Measurements from ENCODE around the gene ASMT.
"Not testable (repeated sequence)": the region's sequence is repeated elsewhere in the genome, so short reads cannot be mapped to it uniquely, and the experiment has no call there.

ASMT gene, protein sequence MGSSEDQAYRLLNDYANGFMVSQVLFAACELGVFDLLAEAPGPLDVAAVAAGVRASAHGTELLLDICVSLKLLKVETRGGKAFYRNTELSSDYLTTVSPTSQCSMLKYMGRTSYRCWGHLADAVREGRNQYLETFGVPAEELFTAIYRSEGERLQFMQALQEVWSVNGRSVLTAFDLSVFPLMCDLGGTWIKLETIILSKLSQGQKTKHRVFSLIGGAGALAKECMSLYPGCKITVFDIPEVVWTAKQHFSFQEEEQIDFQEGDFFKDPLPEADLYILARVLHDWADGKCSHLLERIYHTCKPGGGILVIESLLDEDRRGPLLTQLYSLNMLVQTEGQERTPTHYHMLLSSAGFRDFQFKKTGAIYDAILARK

DNA sequence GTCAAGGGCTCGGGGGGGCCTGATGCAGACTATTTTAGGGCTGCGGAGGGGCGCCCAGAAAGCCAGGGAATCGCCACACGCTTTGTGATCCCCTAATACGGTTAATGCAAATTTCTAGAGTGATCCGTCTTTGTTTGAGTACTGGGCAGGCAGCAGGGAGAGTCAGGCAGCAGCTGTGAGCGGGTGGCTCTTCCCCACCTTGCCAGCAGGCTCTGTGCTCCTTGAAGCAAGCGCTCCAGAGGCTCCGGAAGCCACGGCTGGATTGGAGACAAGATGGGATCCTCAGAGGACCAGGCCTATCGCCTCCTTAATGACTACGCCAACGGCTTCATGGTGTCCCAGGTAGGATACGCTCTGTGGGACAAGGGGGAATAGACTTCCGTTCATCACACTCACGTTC is at the start of gene ASMT:
Gene ASMT, plus strand, starts transcription at position 133 of the 400 bp plus-strand sequence. Its CDS starts 141 bp downstream, at position 274.
- no peak for DNase-seq

DNA sequence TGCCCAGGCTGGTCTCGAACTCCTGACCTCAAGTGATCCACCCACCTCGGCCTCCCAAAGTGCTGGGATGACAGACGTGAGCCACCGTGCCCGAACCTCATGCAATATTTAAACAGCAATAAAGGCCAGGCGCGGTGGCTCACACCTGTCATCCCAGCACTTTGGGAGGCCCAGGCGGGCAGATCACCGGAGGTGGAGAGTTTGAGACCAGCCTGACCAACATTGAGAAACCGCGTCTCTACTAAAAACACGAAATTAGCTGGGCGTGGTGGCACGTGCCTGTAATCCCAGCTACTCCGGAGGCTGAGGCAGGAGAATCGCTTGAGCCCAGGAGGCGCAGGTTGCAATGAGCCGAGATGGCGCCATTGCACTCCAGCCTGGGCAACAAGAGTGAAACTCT is 40.7 kb upstream of the ASMT start:
- not testable (repeated sequence) for DNase-seq

DNA sequence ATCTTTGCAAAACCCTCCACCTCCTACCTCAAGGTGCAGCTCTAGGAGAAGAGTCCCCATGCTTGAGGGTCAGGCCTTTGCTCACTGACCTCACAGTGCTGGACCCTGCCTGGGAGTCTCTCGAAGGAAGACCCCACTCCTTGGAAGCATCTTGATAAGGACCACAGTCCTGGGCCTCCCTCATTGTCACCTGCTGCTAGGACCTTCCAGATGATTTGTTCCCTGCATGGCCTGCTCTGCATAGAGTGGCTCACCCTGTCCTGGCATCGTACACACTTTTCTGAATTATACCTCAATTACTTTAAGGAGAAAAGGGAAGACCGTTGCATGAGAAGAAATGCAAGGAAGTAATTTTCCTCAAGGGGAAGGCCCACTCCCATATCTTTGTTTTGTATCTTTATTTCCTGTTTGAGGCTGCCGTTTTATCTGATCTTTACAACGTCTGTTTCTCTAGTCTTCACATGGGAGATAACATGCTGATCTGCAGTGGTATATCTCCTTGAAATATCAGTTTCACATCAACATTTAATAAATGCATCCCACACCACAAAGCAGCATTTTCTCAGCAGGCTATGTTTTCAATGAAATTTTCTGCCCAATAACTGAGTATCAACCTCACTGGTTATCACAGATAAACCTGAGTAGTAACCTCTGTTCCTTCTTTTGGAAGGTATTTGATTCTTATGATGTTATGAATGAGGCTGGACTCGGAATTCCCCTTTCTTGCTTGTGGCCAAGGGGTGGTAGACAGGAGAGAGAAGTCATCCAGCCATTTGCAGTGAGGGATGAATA is 38.5 kb upstream of the ASMT start:
- no peak for DNase-seq

DNA sequence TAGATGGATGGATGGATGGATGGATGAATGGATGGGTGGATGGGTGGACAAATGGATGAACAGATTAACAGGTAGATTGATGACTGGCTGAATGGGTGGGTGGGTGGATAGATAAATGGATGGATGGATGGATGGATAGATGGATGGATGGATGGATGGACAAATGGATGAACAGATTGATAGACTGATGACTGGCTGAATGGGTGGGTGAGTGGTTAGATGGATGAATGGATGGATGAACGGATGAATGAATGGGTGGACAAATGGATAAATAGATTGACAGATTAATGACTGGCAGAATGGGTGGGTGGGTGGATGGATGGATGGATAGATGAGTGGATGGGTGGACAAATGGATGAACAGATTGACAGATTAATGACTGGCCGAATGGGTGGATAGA is 37.0 kb upstream of the ASMT start:
- DNase-seq = no peak

DNA sequence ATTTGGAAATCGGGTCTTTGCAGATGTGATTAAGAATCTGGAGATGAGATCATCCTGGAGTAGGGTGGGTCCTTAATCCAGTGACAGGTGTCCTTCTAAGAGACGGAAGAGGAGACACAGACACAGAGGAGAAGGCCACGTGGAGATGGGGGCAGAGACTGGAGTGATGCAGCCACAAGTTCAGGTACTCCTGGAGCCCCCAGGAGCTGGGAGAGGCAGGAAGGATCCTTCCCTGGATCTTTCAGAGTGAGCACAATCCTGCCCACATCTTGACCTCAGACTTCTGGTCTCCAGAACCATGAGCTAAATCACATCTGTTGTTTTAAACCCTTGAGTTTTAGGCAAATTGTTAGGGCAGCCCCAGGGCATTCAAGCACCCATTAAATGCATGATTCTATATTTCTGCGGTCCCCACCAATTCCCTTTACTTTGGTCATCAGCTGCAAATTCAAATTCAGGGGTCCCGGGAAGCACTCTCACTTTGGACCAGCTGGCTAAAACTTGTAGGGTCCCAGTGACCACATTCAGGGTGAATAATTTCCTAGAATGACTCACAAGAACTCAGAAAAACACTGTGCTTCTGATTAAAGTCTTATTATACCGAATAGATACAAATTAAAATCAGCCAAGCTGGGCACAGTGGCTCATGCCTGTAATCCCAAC is 36.2 kb upstream of the ASMT start:
- no peak for DNase-seq

DNA sequence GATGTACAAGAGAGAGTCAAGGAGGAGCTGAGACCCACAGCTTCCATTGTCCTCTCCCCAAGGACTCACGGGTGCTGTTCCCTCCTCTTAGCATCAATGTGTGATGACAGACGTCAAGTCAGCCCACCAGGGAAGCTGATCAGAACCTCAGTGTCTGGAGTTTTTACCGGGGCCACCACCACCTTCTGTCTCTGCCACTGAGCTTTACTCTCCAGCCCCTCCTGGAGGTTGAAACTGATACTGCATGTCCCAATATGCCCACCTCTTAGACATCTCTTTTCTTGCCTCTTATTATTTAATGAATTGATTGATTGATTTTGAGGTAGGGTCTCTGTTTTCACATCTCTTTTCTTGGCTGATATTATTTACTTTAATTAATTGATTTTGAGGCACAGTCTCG is 33.7 kb upstream of the ASMT start:
- peak; percentile 29 for DNase-seq

DNA sequence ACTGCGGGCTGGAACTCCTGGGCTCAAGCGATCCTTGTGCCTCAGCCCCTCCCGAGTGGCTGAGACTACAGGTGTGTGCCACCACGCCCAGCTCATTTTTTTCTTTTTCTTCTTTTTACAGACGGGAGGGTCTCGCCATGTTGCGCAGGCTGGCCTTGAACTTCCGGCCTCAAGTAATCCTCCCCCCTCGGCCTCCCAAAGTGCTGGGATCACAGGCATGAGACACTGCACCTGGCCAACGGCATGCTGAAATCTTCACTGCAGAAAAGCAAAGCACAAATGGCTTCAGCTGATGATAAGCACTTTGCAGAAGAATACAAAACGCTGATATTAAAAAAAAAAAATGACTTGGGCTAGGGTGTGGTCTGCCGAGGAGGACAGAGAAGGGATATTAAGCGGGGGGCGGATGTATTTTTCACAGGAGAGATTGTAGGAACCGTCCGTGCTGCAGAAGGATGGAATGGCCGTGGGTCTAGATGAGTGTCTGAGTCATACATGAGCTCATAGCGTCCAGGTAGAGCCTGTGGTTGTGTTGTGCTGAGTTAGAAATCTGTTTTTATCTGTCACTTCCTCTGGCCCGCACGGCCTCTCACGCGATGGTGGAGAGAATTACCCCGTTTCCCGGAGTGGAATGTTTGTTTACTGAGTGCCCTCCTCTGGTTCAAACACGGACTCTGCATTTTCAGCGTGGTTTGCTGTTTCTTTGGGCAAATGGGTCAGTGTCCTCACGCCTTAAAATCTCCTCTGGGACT is 32.0 kb upstream of the ASMT start:
- no peak for DNase-seq

DNA sequence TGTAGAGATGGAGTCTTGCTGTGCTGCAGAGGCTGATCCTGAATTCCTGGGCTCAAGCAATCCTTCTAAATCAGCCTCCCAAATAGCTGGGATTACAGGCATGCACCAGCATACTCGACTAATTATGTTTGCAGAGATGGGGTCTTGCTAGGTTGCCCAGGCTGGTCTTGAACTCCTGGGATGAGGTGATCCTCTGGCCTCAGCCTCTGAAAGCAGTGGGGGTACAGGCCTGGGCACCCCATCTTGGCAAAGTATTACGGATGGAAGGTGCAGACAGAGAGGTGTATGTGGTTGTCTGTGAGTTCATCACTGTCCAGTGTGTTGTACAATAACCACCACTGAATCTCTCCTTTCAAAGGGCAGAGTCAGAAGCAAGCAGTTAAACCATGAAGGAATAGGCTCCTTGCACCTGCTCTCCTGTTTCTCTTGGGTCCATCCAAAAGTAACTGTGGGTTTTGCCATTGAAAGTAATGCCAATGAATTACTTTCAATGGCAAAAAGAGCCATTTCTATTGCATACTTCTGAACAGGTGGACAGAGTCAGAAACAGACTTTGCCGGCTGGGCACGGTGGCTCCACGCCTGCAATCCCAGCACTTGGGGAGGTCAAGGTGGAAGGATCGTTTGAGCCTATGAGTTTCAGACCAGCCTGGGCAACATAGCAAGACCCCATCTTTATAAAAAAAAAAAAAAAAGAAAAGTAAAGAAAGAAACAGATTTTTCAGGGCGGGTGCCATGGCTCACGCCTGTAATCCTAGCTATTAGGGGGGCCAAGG is 30.4 kb upstream of the ASMT start:
- no peak for DNase-seq

DNA sequence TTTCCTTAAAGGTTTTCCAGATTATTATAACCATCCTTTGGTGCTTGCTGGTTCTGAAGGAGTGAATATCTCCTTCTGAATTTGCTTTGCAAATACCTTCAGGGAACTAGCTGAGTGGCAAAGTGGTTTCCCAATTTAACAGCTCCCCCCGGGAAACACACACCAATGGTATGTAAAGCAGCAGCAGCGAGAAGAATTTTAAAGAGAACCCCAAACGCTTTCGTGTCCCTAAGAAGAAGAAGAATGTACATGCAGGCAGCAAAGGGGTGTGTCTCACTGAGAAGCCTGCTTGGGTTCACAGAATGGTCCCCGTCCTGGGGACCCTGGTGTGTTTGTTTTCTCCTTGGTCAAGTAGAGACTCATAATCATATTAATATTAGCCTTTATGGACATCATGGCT is 27.7 kb upstream of the ASMT start:
- peak; percentile 92 for DNase-seq

DNA sequence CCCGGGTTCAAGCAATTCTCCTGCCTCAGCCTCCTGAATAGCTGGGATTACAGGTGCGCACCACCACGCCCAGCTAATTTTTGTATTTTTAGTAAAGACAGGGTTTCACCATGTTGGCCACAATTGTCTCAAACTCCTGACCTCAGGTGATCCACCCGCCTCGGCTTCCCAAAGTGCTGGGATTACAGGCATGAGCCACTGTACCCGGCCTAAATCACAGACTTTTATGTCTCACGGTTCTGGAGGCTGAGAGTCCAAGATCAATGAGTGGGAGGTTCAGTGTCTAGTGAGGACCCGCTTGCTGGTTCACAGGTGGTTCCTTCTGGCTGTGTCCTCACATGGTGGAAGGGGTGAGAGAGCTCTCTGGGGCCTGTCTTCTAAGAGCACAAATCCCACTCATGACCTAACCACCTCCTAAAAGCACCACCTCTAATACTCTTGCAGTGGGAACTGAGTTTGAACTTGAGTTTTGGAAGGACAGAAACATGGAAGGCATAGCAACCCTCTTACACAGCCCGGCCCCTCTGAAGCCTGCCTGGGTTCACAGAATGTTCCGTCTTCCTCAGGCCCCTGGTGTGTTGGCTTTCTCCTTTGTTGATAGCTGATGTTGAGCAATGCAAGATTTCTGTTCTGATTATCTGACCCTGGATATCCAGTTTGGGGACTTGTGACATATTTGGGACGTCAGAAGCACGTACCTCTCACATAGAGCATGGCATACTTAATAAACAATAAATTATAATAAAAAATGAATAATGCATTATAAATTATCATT is 25.3 kb upstream of the ASMT start:
- no peak for DNase-seq

DNA sequence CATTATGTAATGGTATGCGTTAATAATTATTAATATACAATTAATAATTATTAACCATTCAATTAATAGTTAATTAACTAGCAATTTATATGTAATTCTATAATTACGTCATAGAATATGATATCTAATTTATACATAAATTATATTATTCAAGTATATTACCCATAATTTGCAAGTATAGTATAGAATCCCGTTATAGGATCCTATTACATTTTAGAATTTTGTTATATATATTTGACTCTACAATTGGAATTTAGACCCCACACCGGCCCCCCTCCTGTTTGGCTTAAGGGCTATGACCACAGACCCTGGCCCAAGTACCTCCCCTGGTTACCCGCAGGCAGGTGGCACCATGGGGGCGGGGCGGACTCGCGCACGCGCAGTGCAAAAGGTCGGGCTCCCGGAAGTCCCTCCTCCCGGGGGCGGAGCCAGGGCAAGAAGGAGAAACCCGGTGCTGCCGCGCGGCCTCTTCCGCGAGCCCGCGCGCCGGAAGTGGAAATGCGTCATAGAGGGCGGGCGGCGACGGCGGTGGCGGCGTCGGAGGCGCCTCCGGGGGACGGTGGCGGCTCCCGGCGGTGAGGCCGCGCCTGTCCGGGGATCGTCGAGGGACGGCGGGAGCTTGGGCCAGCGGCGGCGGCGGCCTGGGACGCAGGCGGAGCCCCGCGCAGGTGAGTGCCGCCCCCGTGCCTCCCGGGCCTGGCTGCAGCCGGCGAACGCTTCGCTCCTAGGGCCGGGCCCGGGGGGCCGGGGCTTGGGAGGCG is 23.6 kb upstream of the ASMT start, which contains the start of gene AKAP17A:
Gene AKAP17A, plus strand, starts transcription at position 503 of the 761 bp plus-strand sequence. CDS start 1,859 bp downstream, outside the sequence.
- peak; percentile 93 for DNase-seq

DNA sequence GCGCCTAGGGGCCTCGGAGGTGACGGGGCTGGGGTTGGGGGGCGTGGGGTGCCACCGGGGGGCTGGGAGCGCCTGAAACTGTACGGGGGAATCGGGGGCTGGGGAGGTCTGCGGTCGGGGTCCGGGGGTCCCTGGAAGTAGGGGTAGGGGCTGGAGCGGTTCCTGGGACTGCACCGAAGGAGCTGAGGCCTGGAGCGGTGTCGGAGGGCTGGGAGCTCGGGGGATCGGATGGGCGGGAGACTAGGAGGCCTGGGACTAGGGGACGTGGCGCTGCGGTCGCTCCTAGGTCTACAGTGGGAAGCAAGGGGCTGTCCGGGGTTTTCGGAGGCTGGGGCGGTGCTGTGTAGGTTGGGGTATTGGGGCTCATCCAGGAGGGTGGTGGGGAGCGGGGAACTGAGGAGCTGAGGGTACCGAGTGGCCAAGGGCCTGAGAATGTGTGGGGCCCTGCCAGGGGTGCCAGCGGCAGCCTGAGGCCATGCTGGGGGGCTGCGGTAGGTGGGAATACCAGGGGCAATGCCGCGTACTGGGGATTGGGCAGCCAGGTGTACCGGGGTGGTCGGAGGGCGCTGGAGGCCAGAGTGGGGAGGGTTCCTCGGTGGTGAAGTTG is 22.9 kb upstream of the ASMT start:
- DNase-seq = no peak

DNA sequence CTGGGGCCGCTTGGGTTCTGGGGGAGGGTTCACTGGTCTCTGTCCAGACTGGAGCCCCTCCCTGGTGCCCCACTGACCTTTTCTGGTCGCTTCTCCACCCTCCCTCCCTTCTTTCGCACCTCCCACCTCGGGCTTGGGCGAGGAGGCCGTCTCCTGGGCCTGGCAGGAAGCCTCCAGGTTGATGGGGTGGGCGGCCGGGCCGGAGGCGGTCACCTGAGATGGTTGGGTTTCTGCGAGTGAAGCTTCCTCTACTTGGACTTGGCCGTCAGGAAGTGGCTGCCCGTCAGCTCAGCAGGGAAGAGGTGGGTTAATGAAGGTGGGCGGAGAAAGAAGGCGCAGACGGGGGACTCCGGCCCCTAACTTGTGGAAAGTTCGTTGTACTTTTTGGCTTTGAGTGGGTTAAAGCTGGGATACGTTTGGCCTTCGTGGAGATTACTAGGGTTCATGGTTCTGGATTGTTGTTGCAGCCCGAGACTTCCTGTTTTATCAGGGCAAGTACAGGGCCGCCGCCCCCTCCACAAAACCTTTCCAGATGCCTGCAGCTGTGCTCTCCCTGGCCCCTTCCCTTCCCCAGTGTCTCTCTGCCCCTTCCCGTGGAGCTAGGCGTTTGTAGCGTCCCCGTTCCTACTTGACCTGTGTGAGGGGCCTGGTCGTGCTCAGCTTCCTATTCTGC is 22.3 kb upstream of the ASMT start:
- no peak for DNase-seq

DNA sequence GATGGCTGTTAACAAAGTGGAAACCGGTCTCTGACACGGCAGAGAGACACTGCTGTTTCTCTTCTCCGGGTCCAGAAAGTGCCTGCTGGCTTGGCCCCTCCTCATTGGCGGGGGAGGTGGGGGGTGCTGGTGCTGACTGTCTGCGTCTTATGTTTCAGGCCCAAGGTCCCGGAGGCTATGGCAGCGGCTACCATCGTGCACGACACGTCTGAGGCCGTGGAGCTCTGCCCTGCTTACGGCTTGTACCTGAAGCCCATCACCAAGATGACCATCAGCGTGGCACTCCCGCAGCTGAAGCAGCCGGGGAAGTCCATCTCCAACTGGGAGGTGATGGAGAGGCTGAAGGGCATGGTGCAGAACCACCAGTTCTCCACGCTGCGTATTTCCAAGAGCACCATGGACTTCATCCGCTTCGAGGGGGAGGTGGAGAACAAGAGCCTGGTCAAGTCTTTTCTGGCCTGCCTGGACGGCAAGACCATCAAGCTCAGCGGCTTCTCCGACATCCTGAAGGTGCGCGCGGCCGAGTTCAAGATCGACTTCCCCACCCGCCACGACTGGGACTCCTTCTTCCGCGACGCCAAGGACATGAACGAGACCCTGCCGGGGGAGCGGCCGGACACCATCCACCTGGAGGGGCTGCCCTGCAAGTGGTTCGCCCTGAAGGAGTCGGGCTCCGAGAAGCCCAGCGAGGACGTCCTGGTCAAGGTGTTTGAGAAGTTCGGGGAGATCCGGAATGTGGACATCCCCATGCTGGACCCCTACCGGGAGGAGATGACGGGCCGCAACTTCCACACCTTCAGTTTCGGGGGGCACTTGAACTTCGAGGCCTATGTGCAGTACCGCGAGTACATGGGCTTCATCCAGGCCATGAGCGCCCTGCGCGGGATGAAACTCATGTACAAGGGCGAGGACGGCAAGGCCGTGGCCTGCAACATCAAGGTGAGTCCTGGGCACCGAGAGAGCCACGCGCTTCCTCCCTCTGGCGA is 21.3 kb upstream of the ASMT start:
- DNase-seq = no peak

DNA sequence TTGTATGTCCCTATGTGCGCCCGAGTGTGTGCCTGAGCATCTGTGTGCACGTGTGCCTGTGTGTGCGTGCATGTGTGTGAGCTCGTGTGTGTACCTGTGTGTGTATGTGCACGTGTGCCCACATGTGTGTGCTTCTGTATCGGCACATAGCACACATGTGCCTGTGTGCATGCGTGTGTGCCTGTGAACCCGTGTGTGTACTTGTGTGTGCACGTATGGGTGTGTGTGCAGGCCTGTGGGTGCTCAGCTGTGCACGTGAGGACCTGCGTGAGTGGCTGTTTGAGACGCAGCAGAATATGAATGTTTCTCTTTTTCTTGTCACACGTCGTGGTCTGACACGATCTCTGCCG is 19.2 kb upstream of the ASMT start:
- DNase-seq = no peak

DNA sequence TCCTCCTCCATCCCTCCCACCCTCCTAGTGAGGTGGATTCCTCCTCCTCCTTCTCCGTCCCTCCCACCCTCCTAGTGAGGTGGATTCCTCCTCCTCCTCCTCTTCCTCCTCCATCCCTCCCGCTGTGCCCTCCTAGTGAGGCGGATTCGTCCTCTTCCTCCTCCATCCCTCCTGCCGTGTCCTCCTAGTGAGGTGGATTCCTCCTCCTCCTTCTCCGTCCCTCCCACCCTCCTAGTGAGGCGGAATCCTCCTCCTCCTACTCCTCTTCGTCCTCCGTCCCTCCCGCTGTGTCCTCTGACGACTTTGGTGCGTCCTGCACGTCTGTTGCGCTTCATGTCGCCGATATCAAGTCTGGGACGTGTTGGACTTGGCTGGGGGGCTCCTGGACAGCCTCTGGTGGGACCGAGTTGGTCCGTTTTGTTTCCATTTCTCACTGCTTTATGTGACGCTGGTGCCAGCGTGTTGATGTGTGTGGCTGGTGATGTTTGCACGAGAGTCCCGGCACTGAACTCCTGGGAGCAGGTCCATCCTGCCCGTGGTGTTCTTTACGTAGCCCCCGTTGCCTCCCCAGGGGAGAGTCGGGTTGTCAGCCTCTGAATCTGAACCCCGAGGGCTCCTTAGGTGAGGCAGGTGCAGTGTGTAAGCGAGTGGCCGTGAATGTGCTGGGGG is 18.0 kb upstream of the ASMT start:
- DNase-seq = no peak

DNA sequence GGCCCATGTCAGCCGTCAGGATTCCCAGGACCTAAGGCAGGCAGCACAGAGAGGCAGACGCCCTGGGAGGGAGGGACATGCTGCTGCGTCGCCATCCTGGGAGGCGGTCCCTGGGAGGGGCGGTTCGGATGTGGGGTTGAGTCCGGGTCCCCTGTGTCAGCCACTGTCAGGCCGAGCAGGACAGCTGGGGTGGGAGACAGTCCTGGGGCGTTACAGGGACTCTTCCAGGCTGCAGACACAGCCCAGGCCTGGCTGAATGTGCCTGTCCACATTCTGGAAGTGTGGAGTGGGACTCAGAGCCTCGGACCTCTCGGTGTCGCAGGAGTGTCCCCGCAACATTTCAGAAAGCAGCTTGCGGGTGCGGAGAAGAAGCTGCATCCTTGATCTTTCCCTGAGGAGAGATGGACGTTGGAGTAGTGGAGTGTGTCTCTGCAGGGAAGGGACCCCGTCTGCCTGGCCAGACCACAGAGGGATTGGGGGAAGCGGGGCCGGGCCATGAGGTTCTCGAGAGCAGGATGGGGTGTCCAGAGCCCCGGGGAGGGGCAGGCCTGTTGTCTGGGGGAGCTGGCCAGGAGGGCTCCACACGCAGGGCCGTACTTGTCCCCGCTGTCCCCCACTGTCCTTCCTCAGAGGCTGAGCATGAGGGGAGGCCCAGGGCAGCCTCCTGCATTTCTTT is 17.4 kb upstream of the ASMT start:
- DNase-seq = no peak

All from NCI-H526 treated with DMSO at 0.1 percent for 48 hours (cell line).